ENCODE measurements around the gene SEMG1. TPM values are rescaled to one million over a fixed set of nuclear protein-coding genes. Genes with fewer than 3 reads are reported as not detected.

The SEMG1 gene
- total RNA-seq, 1 donor from 2014 or later: not detected

DNA sequence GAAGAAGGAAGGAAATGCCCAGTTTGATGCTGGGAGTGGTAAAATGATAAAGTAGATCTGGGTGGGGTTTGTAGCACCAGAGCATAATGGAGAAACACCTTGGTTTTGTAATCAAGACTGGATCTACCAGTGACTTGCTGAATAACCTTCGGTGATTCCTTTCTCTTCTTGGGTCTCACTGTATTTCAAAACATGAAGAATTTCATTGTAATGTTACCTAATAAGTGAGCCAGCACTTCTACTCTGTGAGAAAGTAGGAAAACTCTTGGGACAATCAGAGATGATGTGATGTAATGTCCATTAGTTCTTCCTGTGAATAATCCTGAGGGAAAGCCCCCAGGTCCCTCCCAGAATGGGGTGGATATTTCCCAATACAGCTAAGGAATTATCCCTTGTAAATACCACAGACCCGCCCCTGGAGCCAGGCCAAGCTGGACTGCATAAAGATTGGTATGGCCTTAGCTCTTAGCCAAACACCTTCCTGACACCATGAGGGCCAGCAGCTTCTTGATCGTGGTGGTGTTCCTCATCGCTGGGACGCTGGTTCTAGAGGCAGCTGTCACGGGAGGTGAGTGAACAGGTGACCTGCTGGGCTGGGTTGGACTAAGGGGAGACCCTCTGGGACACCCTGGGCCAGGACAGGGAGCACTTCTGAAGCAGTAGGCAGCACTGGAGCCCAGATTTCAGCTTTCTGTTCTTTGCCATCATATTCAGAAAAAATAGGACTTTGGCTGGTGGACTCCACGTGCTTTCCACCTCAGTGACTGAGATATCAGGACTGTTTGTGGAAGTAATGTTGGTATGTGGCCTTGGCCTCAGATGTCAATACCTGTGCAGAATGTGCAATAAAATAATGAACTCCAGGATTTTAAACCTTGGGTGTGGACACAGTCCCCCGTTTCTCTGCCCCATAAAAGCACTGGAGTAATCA lies 32.1 kb upstream of the SEMG1 start, which contains the start of gene PI3:
Gene PI3, plus strand, starts transcription at position 469 of the 931 bp plus-strand sequence. Its CDS starts 21 bp downstream, at position 490.
- no peaks in the 10 kb centered on the region for H3K36me3 ChIP-seq
- intact Hi-C loops (cut with DNase I): no loop called here
- no peak for TF ChIP-seq CTCF (IDR thresholded peaks at IDR 0.05)

DNA sequence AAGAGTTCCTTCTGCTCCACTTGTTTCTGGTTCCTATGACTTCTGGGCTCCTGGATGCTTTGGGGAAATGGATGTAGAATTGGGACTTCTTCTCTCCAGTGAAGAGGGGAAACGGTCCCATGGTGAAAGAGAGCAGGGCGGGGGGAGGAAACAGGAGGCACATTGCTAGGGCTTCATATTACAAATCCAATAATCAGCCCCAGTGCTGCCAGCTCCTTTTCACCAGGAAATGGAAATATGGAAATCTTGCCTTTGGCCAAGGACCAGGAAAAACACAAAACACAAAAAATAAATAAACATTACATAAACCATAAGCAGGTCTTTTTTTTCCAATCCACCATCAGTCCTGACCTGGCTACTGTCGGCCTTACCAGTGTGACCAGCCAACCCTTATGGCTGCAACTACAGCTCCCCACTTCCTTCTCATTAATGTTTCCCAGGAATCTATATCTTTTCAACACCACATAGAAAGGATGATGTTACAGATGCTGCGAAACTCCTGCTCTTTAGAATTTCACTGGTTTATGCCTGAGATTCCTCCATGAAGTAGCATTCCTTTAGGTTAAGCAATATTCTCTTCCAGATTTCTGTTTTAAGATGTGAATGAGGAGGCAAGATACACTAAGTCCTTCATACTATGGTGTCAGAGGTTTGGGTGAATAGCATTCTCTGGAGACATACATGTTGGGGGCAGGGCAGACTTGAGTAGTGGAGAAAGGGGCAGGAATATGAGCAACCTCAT lies 30.1 kb upstream of the SEMG1 start:
- intact Hi-C loops (cut with DNase I): no loop called here
- TF ChIP-seq CTCF (IDR thresholded peaks at IDR 0.05): no peak
- H3K36me3 ChIP-seq: no peaks in the 10 kb centered on the region
- no peak overlapping the region for H3K4me3 ChIP-seq
- H3K27ac ChIP-seq: no peak overlapping the region
- H3K9me3 ChIP-seq: no peaks in the 10 kb centered on the region
- no peaks in the 10 kb centered on the region for H3K4me1 ChIP-seq
- H3K27me3 ChIP-seq: no peaks in the 10 kb centered on the region
- no peak for DNase-seq (ENCODE audit: low spot score in 2 of 2)

More for the DNA sequence above, 32.1 kb upstream of the SEMG1 start, which contains the start of gene PI3:
- Histone ChIP-seq H3K4me1 (no peaks in the 10 kb centered on the region), H3K27ac (no peak within 1 kb of the TSS), H3K9me3 (peaks cover 0 to 5% of the 10 kb centered on the region in 2 donors), H3K27me3 (no peaks in the 10 kb centered on the region), H3K4me3 (no peak within 1 kb of the TSS)
- no peak for DNase-seq (ENCODE audit: low spot score in 2 of 2)

- TF ChIP-seq CTCF (IDR thresholded peaks at IDR 0.05): no peak
- Histone ChIP-seq H3K9me3 (no peaks in the 10 kb centered on the region), H3K36me3 (no peaks in the 10 kb centered on the region), H3K4me3 (no peak overlapping the region), H3K27me3 (no peaks in the 10 kb centered on the region), H3K27ac (no peak overlapping the region), H3K4me1 (no peaks in the 10 kb centered on the region)
- intact Hi-C loops (cut with DNase I): no loop called here
- DNase-seq (ENCODE audit: low spot score in 2 of 2): no peak
These were observed 27.7 kb upstream of the SEMG1 start for GRCh38 chr20:45179166-45179565.

DNA sequence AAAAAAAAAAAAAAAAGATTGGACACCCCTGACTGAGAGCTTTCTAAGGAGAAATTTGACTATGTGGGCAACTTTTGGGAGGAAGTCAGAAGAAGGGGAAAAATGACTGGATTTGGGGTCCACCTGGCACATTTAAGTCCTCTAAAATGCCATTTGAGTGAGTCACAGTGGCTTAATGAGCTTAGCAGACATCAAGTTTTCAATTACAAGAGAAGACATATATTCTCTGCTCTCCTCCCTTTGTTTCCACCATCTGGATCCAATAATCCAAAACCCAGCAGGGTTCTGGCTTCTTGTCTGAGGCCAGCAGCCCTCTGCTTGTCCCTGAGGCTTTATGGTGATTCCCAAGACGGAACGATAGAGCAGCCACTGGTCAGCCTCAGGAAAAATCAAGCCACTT lies 25.2 kb upstream of the SEMG1 start:
- TF ChIP-seq CTCF (IDR thresholded peaks at IDR 0.05): no peak
- no peak overlapping the region for H3K27ac ChIP-seq
- H3K4me3 ChIP-seq: no peak overlapping the region
- no peaks in the 10 kb centered on the region for H3K36me3 ChIP-seq
- no peaks in the 10 kb centered on the region for H3K4me1 ChIP-seq
- DNase-seq (ENCODE audit: low spot score in 2 of 2): no peak
- H3K9me3 ChIP-seq: no peaks in the 10 kb centered on the region
- intact Hi-C loops (cut with DNase I): no loop called here
- no peaks in the 10 kb centered on the region for H3K27me3 ChIP-seq

- no peak overlapping the region for H3K27ac ChIP-seq
- no peaks in the 10 kb centered on the region for H3K27me3 ChIP-seq
- TF ChIP-seq CTCF (IDR thresholded peaks at IDR 0.05): no peak
- intact Hi-C loops (cut with DNase I): no loop called here
- no peaks in the 10 kb centered on the region for H3K36me3 ChIP-seq
- H3K4me3 ChIP-seq: no peak overlapping the region
- DNase-seq (ENCODE audit: low spot score in 2 of 2): no peak
- H3K4me1 ChIP-seq: no peaks in the 10 kb centered on the region
- no peaks in the 10 kb centered on the region for H3K9me3 ChIP-seq
These were observed 23.7 kb upstream of the SEMG1 start for GRCh38 chr20:45183084-45183483.

All from ascending aorta (tissue), 2 donors.